Panc1 (cell line): ENCODE data around the gene KMO. TPM values are rescaled to one million over a fixed set of nuclear protein-coding genes. Genes with fewer than 3 reads are reported as not detected.

Experiments used
- ATAC-seq: fragments of 200-7000 bp; cut with Tn5 transposase; 2 replicates; pipeline ENCODE4 v1.9.1; 2020; ENCODE audit warnings: mild to moderate bottlenecking, moderate library complexity
- BruUV-seq: library from RNA; stranded (reverse); fragments of 400-500 nt; replicated peaks from 2 replicates; lab custom pipeline; 2021; lab: Mats Ljungman, UMichigan
- CTCF ChIA-PET: fragments of 300-600 bp; sonication (Branson Sonifier 250); formaldehyde crosslinking; loops from one replicate; lab custom pipeline; 2022; ENCODE audit warnings: antibody characterized with exemption; lab: Charles Lee
- POLR2A ChIA-PET: fragments of 300-600 bp; sonication (Branson Sonifier 250); formaldehyde crosslinking; loops from one replicate; lab custom pipeline; 2022; ENCODE audit warnings: antibody characterized with exemption; lab: Charles Lee
- DNase-seq: peaks from one replicate; pipeline ENCODE4 v3.0.0-alpha.2; 2010; ENCODE audit warnings: low read depth, low spot score
- H3K27ac ChIP-seq: 2 replicates; pipeline ENCODE4 v1.5.1; 2011; ENCODE audit warnings: mild to moderate bottlenecking, low read length, inconsistent platforms
- H3K27me3 ChIP-seq: fragments of 200-500 bp; sonication (Bioruptor generic); 2 replicates; pipeline ENCODE4 v1.6.0; 2014; ENCODE audit warnings: low read length, inconsistent platforms; ENCODE audit not compliant: control insufficient read depth, insufficient read depth
- H3K36me3 ChIP-seq: fragments of 200-500 bp; sonication (Bioruptor generic); 2 replicates; pipeline ENCODE4 v1.5.1; 2014; ENCODE audit warnings: inconsistent platforms, mild to moderate bottlenecking, low read length, moderate library complexity; ENCODE audit not compliant: control insufficient read depth, insufficient read depth
- H3K4me1 ChIP-seq: 2 replicates; pipeline ENCODE4 v1.5.1; 2011; ENCODE audit warnings: inconsistent platforms, mild to moderate bottlenecking, low read length, moderate library complexity; ENCODE audit not compliant: control insufficient read depth, insufficient read depth
- H3K4me3 ChIP-seq, 2 experiments: 2 replicates each; pipeline ENCODE4 v1.5.1; 2011 to 2012; ENCODE audit warnings: low read depth in 2 of 2, low read length in 2 of 2, mild to moderate bottlenecking in 2 of 2, inconsistent platforms in 1 of 2, moderate library complexity in 1 of 2
- H3K9me3 ChIP-seq: fragments of 200-500 bp; sonication (Bioruptor generic); 2 replicates; pipeline ENCODE4 v1.5.1; 2014; ENCODE audit warnings: low read depth, mild to moderate bottlenecking, inconsistent platforms, low read length, moderate library complexity; ENCODE audit not compliant: control insufficient read depth, insufficient read depth
- CTCF ChIP-seq: fragments of 450-650 bp; IDR thresholded peaks from 2 replicates; pipeline ENCODE4 v1.5.1; 2017; ENCODE audit warnings: mild to moderate bottlenecking
- POLR2AphosphoS5 ChIP-seq: IDR thresholded peaks from 2 replicates; pipeline ENCODE4 v1.6.1; 2012; ENCODE audit warnings: mild to moderate bottlenecking, low read depth, low read length, moderate library complexity
- REST ChIP-seq, 2 experiments: IDR thresholded peaks; 2 replicates each; pipeline ENCODE4 v1.6.1; 2011 to 2012; ENCODE audit warnings: low read depth in 2 of 2, control low read depth in 1 of 2, low read length in 1 of 2, mild to moderate bottlenecking in 1 of 2, moderate library complexity in 1 of 2; ENCODE audit not compliant: insufficient read depth in 1 of 2
- SIN3A ChIP-seq: IDR thresholded peaks from 2 replicates; pipeline ENCODE4 v1.6.1; 2012; ENCODE audit warnings: low read depth, mild to moderate bottlenecking, low read length, moderate library complexity, borderline replicate concordance; ENCODE audit not compliant: insufficient read depth
- TCF7L2 ChIP-seq: IDR thresholded peaks from 2 replicates; pipeline ENCODE4 v1.6.1; 2011; ENCODE audit warnings: mild to moderate bottlenecking, low read depth, low read length, inconsistent platforms
- in situ Hi-C: cut with HindIII; loops from 2 replicates; pipeline ENCODE4 v1.10.0; 2016; ENCODE audit warnings: low sequenced_read_pairs, low pct_unique_long_range_greater_than_20kb
- intact Hi-C: fragments of 100-400 bp; cut with micrococcal nuclease; formaldehyde crosslinking; loops from one replicate; pipeline ENCODE4 v1.10.0; 2022; ENCODE audit not compliant: unreplicated experiment
- total RNA-seq: library from RNA; stranded (reverse); gene quantifications from one replicate; pipeline ENCODE4 v1.2.1, GENCODE V29; 2021; ENCODE audit not compliant: unreplicated experiment

Gene KMO
- total RNA-seq, 1 experiment from 2014 or later = 1.8 TPM

GRCh38 chr1:241596633-241597032 lies 64.5 kb downstream of the KMO start:
- no TSS peak for BruUV-seq
- no peak for DNase-seq

GRCh38 chr1:241598249-241598648 lies 66.1 kb downstream of the KMO start:
- ChIA-PET CTCF (no interaction called here), POLR2A (no interaction called here)
- no TSS peak for BruUV-seq

More at GRCh38 chr1:241596633-241597032, 64.5 kb downstream of the KMO start:
- ChIA-PET CTCF (no interaction called here), POLR2A (no interaction called here)
- intact Hi-C loops = no loop called here
- Histone ChIP-seq H3K27me3 (no peaks in the 10 kb centered on the region), H3K4me3 (no peak overlapping the region), H3K9me3 (no peaks in the 10 kb centered on the region), H3K27ac (no peak overlapping the region), H3K4me1 (peaks cover 10% of the 10 kb centered on the region), H3K36me3 (no peaks in the 10 kb centered on the region)
- no peak for TF ChIP-seq REST (IDR thresholded peaks at IDR 0.05; ENCODE audit: insufficient read depth in 1 of 2, low read depth in 2 of 2, low read length in 1 of 2)
- no peak for TF ChIP-seq POLR2AphosphoS5
- TF ChIP-seq TCF7L2 = no peak
- TF ChIP-seq SIN3A = no peak
- no peak for TF ChIP-seq CTCF
- in situ Hi-C loops = no loop called here
- ATAC-seq = no peak

More at GRCh38 chr1:241598249-241598648, 66.1 kb downstream of the KMO start:
- DNase-seq = no peak
- Histone ChIP-seq H3K27ac (no peak overlapping the region; the same call in 1 of the 2 replicates), H3K9me3 (no peaks in the 10 kb centered on the region), H3K36me3 (no peaks in the 10 kb centered on the region), H3K4me3 (no peak overlapping the region), H3K4me1 (peaks cover 10% of the 10 kb centered on the region), H3K27me3 (no peaks in the 10 kb centered on the region)
- intact Hi-C loops = no loop called here
- TF ChIP-seq SIN3A = no peak
- TF ChIP-seq CTCF = no peak
- no peak for TF ChIP-seq POLR2AphosphoS5
- no peak for TF ChIP-seq TCF7L2
- TF ChIP-seq REST (IDR thresholded peaks at IDR 0.05; ENCODE audit: insufficient read depth in 1 of 2, low read depth in 2 of 2, low read length in 1 of 2) = no peak
- in situ Hi-C loops = no loop called here
- no peak for ATAC-seq
